H1 (cell line): ENCODE data around the gene ZC3H7B. TPM values are rescaled to one million over a fixed set of nuclear protein-coding genes. Genes with fewer than 3 reads are reported as not detected.

Source experiments
- CEBPB ChIP-seq: IDR thresholded peaks from 2 replicates; pipeline ENCODE4 v1.6.1; 2012; ENCODE audit warnings: low read depth, low read length
- CTBP2 ChIP-seq: IDR thresholded peaks from 2 replicates; pipeline ENCODE4 v1.7.0; 2011; ENCODE audit warnings: borderline replicate concordance, mild to moderate bottlenecking, moderate library complexity, mixed read lengths, low read length; ENCODE audit not compliant: insufficient read depth, insufficient read length
- EZH2 ChIP-seq: fragments of 200-600 bp; sonication (generic); IDR thresholded peaks from 2 replicates; pipeline ENCODE4 v1.7.1; 2012; ENCODE audit warnings: low read depth, mild to moderate bottlenecking, moderate library complexity, low read length, inconsistent platforms; ENCODE audit not compliant: severe bottlenecking
- JUND ChIP-seq: IDR thresholded peaks from 2 replicates; pipeline ENCODE4 v1.6.1; 2011; ENCODE audit warnings: mild to moderate bottlenecking, improper control_type of control experiment, low read length
- KDM5A ChIP-seq: fragments of 200-600 bp; IDR thresholded peaks from 2 replicates; pipeline ENCODE4 v1.7.1; 2012; ENCODE audit warnings: mild to moderate bottlenecking, low read length, inconsistent platforms, mixed read lengths
- MAFK ChIP-seq: IDR thresholded peaks from 2 replicates; pipeline ENCODE4 v1.6.1; 2012; ENCODE audit warnings: low read depth, mild to moderate bottlenecking, improper control_type of control experiment, low read length
- NRF1 ChIP-seq: IDR thresholded peaks from 2 replicates; pipeline ENCODE4 v1.6.1; 2011; ENCODE audit warnings: mild to moderate bottlenecking, low read depth, low read length, improper control_type of control experiment
- SIRT6 ChIP-seq: IDR thresholded peaks from one replicate; pipeline ENCODE4 v1.7.1; 2012; ENCODE audit warnings: low read length, inconsistent platforms
- SUZ12 ChIP-seq: fragments of 200-600 bp; sonication (generic); IDR thresholded peaks from 2 replicates; pipeline ENCODE4 v1.6.1; 2012; ENCODE audit warnings: mild to moderate bottlenecking, inconsistent platforms, low read length, moderate library complexity, mixed read lengths
- polyA plus RNA-seq, 7 experiments: library from polyadenylated mRNA; depleted of rRNA in 3 of 7; stranded (reverse) in 5 of 7; unstranded in 2 of 7; fragments of >200 nt in 5 of 7; fragments of 200-250 nt in 2 of 7; gene quantifications; 1 replicate in 5 of 7; 2 replicates in 1 of 7; 4 replicates in 1 of 7; pipeline versions ENCODE4 v1.2.1 to v1.2.3, GENCODE V29; 2011 to 2013; ENCODE audit warnings: missing spikeins in 2 of 7, mixed read lengths in 2 of 7
- total RNA-seq: library from RNA; stranded (reverse); fragmentation: NEBNext Ultra II Directional; extraction: Animal tissue kit (Norgen Biotek cat#: 25700); gene quantifications from 2 replicates; pipeline ENCODE4 v1.2.1, GENCODE V29; 2021
- TF ChIP-seq, protein P1 (sequence below): IDR thresholded peaks from 2 replicates; pipeline ENCODE4 v1.6.1; 2012; ENCODE audit warnings: inconsistent platforms

ZC3H7B gene
- total and polyA plus RNA-seq, 2 of the 8 experiments (the other 6 are each of a cell fraction or from before 2014, with no cell fraction given): 35.5 to 78.6 TPM

DNA sequence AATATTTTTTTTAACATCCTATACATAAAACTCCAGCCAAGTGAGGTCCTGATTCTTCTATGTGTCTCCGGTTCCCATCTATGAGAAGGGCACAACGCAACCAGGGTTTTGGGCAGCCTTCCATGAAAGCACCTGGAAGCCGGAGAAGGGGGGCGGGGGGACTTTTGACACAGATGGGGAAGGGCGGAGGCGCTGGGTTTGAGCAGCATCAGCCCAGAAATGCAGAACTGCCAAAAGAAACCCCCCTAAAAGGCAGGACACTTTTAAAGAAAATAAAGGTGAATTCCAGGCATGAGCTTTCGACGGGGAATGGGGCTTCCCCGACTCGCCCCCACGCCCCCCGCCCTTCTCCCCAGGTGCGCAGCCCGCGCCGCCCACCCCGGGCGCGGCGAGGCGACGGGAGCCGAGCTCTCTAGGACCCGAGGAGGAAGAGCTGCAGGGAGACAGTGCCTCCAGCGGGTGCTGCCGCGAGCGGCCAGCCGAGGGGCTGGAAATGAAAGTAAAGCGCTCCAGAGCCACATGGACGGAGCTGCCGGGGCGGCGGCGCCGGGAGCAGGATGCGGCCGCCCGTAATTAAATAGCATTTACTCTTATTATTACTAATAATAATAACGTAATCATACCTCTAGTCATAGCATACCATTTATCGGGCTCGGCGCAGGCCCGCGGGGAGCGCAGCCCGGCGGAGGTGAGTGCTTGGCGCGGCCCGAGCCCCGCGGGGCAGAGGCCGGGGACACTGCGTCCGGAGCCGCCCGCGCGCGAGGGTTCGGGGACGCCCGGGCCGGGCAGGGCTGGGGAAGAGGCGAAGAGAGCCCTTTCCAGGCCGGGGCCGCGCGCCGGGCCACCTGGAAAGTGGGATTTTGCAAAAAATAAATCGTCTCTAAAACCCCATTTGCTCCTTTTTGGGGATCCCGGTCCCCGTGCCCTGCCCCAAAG, at the start of gene ZC3H7B (continued):
- TF ChIP-seq NRF1 (no peak), CEBPB (no peak), MAFK (no peak), SUZ12 (no peak), CTBP2 (no peak), JUND (no peak), EZH2 (no peak), KDM5A (no peak), SIRT6 (no peak)
- TF ChIP-seq, protein P1, sequence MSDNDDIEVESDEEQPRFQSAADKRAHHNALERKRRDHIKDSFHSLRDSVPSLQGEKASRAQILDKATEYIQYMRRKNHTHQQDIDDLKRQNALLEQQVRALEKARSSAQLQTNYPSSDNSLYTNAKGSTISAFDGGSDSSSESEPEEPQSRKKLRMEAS: peak; percentile 81
